ENCODE data around the gene QSOX1.

The QSOX1 gene

DNA sequence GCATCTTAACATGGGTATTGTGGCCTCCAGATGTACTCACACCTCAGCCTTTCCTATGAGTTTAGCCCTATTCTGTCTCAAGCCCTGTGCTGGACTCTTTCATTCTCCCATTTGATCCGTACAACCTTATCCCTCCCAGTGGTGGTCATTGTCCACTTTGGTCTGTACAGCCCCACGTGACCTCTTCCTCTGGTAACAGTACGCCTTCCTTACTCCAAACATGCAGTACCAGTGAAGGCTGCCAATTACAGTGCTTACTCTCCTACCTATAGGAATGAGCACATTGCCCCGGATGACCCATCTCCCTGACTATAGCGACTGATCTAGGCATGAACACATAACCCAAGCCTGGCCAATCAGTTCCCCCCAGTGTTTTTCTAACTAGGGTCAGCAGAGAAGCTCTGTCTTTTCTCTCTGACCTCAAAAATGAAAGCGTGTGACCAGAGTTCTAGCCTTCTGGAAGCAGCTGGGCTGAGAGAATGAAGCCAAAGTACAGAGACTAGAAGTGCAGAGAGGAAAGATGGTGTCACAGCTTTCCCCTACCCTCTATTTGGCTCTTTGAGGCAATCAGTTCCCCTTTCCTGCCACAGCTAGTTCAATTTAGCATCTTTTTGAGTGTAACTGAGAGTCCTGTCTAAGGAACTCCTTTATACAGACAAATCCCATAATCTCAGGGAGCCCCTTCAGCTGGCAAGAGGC lies 9.9 kb upstream of the QSOX1 start:
- DNase-seq (ENCODE audit: extremely low read depth in 1 of 2, low read depth in 1 of 2): no peak

DNA sequence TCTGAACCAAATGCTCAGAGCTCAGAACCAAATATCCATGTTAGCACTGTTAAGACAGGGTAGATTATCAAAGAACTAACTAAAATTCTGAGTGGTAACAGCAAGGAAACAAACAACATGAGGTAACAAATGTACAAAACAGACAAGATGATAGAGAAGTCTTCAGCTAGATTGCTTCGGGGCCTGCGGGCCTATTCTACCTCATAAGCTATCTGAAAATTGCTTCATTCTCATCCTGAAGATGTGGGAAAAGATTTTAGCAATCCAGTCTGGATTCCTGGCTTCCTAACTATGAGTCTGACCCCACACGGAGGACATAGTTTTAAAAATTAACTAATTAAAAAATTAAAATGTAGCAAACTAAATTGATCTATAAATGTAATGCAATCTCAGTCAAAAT lies 9.2 kb upstream of the QSOX1 start:
- no peak for DNase-seq (ENCODE audit: extremely low read depth in 1 of 2, low read depth in 1 of 2)

DNA sequence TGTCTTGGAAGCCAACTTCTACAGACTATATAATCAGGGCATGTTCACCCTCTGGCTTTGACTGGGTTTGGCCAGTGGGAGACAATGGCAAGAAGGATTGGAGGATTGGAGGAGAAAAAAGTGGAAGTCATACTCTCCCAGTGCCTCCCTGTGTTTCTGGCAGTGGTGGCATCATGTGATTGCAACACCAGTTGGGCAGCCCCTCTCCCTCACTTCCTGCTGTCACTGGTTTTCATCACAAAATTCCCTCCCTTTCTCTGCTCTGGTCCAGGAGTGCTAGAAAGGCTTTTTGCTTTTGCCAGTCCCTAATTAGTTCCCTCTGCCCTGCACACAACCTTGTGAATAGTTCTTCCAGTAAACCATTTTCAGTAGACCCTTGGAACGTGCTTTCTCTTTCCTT lies 3.7 kb upstream of the QSOX1 start:
- no peak for DNase-seq (ENCODE audit: extremely low read depth in 1 of 2, low read depth in 1 of 2)

GRCh38 chr1:180151508-180151907 lies 3.2 kb upstream of the QSOX1 start:
- DNase-seq (ENCODE audit: extremely low read depth in 1 of 2, low read depth in 1 of 2): no peak

- no peak for DNase-seq (ENCODE audit: extremely low read depth in 1 of 2, low read depth in 1 of 2)
These were observed 2.1 kb upstream of the QSOX1 start for GRCh38 chr1:180152588-180152987.

GRCh38 chr1:180153032-180153431 lies 1.6 kb upstream of the QSOX1 start:
- no peak for DNase-seq (ENCODE audit: extremely low read depth in 1 of 2, low read depth in 1 of 2)

DNA sequence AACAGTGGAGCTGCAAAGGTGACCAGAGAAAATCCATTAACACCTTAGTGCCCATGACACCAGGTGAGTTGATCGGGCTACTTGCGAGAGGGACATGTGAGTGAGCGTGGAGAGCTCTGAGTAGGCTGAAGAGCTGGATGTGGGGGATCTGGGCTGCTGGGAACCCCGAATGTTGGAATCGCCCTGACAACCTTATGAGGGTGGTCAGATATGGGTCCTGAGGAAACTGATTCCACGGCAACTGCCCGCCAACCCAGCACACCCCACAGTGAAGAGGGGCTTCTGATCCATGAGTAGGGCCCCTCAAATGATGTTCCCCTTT lies 705 bp upstream of the QSOX1 start:
- DNase-seq (ENCODE audit: extremely low read depth in 1 of 2, low read depth in 1 of 2): no peak

- no peak for DNase-seq (ENCODE audit: extremely low read depth in 1 of 2, low read depth in 1 of 2)
These were observed 563 bp downstream of the QSOX1 start for GRCh38 chr1:180155182-180155682.

- no peak for DNase-seq (ENCODE audit: extremely low read depth in 1 of 2, low read depth in 1 of 2)
These were observed 1.5 kb downstream of the QSOX1 start for GRCh38 chr1:180156201-180156600.

DNA sequence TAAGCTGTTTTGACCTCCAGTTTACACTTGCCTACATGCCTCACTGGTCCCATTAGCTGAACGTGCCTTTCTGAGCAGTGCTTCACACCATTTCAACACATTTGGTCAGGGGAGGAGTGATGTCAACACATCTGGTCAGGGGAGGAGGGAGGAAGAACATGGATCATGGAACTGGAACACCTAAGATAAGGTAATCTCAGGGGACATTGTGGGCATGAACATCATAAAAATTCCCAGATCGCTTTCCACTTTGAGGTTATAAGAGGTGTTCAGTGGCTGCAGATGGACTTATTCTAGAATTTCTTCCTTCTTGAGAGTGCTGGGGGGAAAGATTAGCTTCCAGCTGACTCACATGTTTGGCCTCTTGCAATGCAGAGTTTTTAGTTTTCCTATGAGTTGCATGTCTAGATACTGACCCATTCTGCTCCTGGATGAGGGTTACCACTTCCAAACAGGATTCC lies 2.0 kb downstream of the QSOX1 start:
- DNase-seq (ENCODE audit: extremely low read depth in 1 of 2, low read depth in 1 of 2): no peak

GRCh38 chr1:180157108-180157507 lies 2.4 kb downstream of the QSOX1 start:
- DNase-seq (ENCODE audit: extremely low read depth in 1 of 2, low read depth in 1 of 2): no peak

DNA sequence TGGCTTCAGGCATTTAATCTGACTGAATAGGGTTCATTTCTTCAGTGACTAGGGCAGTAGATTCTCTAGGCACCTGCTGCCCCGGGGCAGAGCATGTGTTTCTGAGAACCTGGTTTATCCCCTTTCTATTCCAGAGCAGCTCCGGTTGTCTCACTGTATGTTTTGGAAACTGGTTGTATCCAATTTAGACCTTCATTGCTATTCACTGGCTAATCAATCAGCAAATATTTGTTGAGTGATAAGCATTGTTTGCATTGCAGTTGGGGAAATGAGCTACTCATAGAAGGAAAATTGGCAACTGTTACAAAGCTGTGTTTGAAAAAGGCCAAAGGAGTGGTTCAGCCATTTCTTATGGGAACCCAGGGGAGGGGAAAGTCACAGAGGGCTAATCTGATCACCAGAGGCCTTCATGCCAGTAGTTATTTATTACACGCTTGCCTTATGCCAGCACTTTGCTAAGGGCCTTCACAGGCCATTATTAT lies 2.9 kb downstream of the QSOX1 start:
- DNase-seq (ENCODE audit: extremely low read depth in 1 of 2, low read depth in 1 of 2): no peak

DNA sequence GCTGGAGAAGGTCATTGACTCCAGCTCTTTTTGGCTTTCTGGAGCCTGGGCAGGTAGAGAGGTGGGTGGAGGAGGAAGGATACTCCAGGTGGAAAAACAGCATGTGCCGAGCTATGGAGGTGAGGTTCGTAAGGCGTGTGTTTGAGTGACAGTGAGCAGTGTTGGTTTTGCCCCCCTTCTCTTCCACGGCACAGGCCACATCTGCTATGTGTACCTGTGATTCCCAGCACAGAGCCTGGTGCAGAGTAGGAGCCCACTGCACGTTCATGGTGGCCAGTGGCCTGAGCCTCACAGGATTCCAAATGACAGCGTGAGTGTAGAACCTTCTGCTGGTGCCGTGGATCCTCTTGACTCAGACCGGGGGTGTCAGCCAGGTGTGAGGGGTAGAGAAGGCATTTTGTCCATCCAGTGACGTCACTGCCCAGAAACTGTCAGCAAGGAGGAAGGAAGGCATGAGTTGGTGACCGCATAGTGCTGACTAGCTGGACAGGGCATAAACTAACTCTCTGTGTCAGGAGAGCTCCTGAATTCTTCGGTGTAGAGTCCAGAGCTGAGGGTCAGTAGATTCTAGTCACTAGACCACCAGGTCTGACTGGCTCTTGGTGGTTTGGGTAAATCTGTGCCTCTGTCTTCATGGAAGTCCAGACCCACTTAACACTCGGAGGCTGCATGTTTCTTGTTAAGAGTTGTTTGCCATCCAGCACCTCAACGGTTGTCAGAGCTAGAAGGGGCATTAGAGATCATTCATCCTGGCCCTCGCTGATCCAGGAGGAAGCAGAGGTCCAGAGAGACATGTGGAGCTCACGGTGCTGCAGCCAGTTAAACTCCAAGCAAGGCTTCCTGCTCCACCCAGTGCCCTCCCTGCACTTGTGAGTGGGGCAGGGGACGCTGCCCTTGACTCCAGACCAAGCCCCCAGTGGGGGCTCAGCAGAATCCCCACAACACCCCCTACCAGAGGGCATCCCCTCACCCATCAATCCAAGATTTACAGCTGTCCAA lies 3.8 kb downstream of the QSOX1 start:
- no peak for DNase-seq (ENCODE audit: extremely low read depth in 1 of 2, low read depth in 1 of 2)

DNA sequence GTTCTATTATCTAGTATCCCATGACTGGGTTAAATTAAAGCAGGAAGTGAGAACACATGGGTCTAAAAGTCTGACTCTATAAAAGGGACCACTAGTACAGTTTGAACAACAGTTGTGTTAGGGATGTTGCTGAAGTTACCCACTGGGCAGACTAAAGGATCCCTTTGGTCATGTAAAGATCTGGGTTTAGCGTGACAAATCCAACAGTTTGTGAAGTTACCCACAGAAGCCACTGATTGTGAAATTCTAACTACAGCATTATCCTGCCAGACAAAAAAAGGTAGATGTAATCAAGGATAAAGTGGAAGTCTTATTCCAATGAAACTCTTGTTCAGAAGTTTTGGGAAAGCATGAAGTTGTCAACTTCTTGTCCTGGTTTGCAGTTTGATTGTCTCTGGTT lies 5.7 kb downstream of the QSOX1 start:
- DNase-seq (ENCODE audit: extremely low read depth in 1 of 2, low read depth in 1 of 2): no peak

DNA sequence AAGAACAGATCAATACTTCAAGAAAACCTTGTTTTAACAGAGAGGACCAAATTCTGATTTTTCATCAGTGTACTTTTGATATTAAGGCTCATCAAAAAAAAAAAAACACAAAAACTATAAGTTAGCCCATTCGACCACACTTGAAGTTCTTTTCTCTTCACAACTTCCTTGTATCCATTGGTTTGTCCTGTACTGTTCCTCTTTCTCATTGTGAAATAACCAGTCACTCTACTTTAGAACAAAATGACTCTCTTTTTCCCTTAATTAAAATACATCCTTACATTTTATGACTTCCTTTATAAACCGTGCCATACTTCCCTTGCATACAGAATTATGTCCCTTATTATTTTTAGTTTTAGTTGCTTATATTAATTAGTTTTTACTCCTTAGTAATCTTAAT lies 8.4 kb downstream of the QSOX1 start:
- DNase-seq (ENCODE audit: extremely low read depth in 1 of 2, low read depth in 1 of 2): no peak

GRCh38 chr1:180165096-180165495 lies 10.4 kb downstream of the QSOX1 start:
- no peak for DNase-seq (ENCODE audit: extremely low read depth in 1 of 2, low read depth in 1 of 2)

DNA sequence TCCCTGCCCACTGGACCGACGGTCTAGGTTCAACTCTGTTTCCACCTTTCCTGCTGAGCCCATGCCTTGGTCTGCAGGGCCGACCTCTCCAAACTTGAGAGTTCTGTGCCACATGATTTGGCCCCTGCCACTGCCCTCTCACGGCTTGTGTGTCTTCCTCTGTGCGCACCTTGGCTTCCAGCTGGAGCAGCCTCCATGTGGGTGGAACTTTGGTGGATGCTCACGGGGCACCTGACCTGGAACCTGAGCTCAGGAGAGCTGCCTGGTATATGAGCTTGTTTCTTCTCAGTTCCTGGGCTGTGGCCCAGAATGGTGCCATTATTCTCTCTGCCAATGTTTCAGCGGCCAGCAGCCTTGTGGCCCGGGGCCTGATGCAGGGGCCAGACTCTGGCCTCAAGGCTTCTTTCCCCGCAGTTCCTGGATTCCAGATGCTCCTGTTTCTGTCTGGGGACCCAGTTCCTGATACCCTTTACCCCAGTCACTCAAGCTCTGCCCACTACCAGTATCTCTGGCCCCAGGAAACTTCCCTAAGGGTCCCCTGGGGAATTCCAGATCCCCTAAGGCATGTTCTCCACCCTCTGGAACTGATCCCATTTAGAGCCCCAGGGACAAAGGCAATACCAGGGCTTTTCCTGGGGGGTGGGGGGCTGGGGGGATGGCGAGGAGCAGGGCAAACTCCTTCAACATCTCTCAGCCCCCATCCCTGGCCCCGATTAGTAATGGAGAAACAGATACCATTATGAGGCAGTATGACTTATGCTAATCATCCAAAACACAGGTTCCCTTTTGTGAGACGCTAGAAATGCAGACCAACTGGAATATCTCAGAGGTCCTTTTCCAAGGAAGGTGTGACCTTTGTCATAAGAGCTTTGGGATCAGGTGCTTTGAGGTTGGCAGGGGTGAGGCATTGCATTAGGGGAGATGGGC lies 11.1 kb downstream of the QSOX1 start:
- DNase-seq (ENCODE audit: extremely low read depth in 1 of 2, low read depth in 1 of 2): no peak

GRCh38 chr1:180166436-180166800 lies 11.7 kb downstream of the QSOX1 start:
- no peak for DNase-seq (ENCODE audit: extremely low read depth in 1 of 2, low read depth in 1 of 2)

GRCh38 chr1:180167021-180167701 lies 12.5 kb downstream of the QSOX1 start:
- no peak for DNase-seq (ENCODE audit: extremely low read depth in 1 of 2, low read depth in 1 of 2)

Measured in stimulated activated CD8-positive, alpha-beta memory T cell treated with anti-CD3 and anti-CD28 coated beads, Interleukin-7, amount 100 ng/mL, for 48 hours (primary cell).